GM06990 (cell line): ENCODE results near the gene MMP20.

Source experiments
- DNase-seq: peaks from one replicate; pipeline ENCODE4 v3.0.0-alpha.2; 2011; ENCODE audit not compliant: insufficient read length; ENCODE audit errors: extremely low read depth
- H3K27me3 ChIP-seq: replicated peaks from 2 replicates; pipeline ENCODE4 v1.6.0; 2011; ENCODE audit warnings: low read length; ENCODE audit not compliant: control insufficient read depth, insufficient read depth
- H3K36me3 ChIP-seq: 2 replicates; pipeline ENCODE4 v1.5.1; 2011; ENCODE audit warnings: low read length; ENCODE audit not compliant: control insufficient read depth, insufficient read depth
- H3K4me3 ChIP-seq: replicated peaks from 2 replicates; pipeline ENCODE4 v1.5.1; 2011; ENCODE audit warnings: low read depth, mild to moderate bottlenecking, control low read depth, low read length
- CTCF ChIP-seq: IDR thresholded peaks from 2 replicates; pipeline ENCODE4 v1.5.1; 2011; ENCODE audit warnings: low read length, control low read depth, mild to moderate bottlenecking, inconsistent platforms; ENCODE audit not compliant: insufficient read depth, poor library complexity, severe bottlenecking

MMP20 gene

GRCh38 chr11:102528618-102529017 is 96.5 kb downstream of the MMP20 start:
- Histone ChIP-seq H3K4me3 (no peak overlapping the region), H3K36me3 (no peaks in the 10 kb centered on the region), H3K27me3 (no peaks in the 10 kb centered on the region)
- TF ChIP-seq CTCF, result no peak
- no peak for DNase-seq

- no peak for TF ChIP-seq CTCF
- DNase-seq, result no peak
- Histone ChIP-seq H3K36me3 (no peaks in the 10 kb centered on the region), H3K4me3 (no peak overlapping the region), H3K27me3 (no peaks in the 10 kb centered on the region)
Measured at GRCh38 chr11:102527684-102528083, 97.4 kb downstream of the MMP20 start.

GRCh38 chr11:102527041-102527440 is 98.1 kb downstream of the MMP20 start:
- H3K36me3 ChIP-seq, result no peaks in the 10 kb centered on the region
- no peak for DNase-seq
- H3K27me3 ChIP-seq, result no peaks in the 10 kb centered on the region
- no peak overlapping the region for H3K4me3 ChIP-seq
- no peak for TF ChIP-seq CTCF
